Lung microvascular endothelial cell (primary cell): Measurements from ENCODE around the gene GBP1. TPM values are rescaled to one million over a fixed set of nuclear protein-coding genes. Genes with fewer than 3 reads are reported as not detected.
A peak's percentile ranks its signal among the peaks of the same experiment; 100 is the strongest.
"Not testable (repeated sequence)": the region's sequence is repeated elsewhere in the genome, so short reads cannot be mapped to it uniquely, and the experiment has no call there.

ENCODE experiments used
- DNase-seq, 2 donors: peaks; one replicate each; pipeline versions ENCODE4 v3.0.0 to v3.0.0-alpha.2; 2010; ENCODE audit warnings: low read depth in 2 of 2
- total RNA-seq: library from RNA; depleted of rRNA; stranded (reverse); fragments of >200 nt; gene quantifications from 2 replicates; pipeline ENCODE4 v1.2.1, GENCODE V29; 2014

GBP1 gene
- total RNA-seq = 6.0 and 7.4 TPM in 2 replicates

GRCh38 chr1:89065079-89065868 lies at the start of gene GBP1:
Gene GBP1, minus strand, starts transcription at chr1:89065208. Its CDS starts 1,974 bp downstream, at chr1:89063234.
- peak; percentile 84 to 87 for DNase-seq

GRCh38 chr1:89114662-89115061 lies 49.7 kb upstream of the GBP1 start:
- DNase-seq = no peak

- DNase-seq = no peak
These were observed 48.0 kb upstream of the GBP1 start for GRCh38 chr1:89112871-89113613.

- DNase-seq = no peak
These were observed 39.7 kb upstream of the GBP1 start for GRCh38 chr1:89104687-89105086.

- no peak for DNase-seq
These were observed 39.1 kb upstream of the GBP1 start for GRCh38 chr1:89104147-89104546.

GRCh38 chr1:89102021-89102420 lies 37.0 kb upstream of the GBP1 start:
- no peak for DNase-seq

GRCh38 chr1:89100412-89100811 lies 35.4 kb upstream of the GBP1 start:
- no peak for DNase-seq

GRCh38 chr1:89098857-89099256 lies 33.8 kb upstream of the GBP1 start:
- DNase-seq = no peak

- no peak for DNase-seq
These were observed 30.7 kb upstream of the GBP1 start for GRCh38 chr1:89095737-89096136.

GRCh38 chr1:89089962-89090361 lies 25.0 kb upstream of the GBP1 start:
- no peak for DNase-seq

GRCh38 chr1:89088572-89088971 lies 23.6 kb upstream of the GBP1 start:
- DNase-seq = no peak

- no peak for DNase-seq
These were observed 22.2 kb upstream of the GBP1 start for GRCh38 chr1:89087241-89087640.

- DNase-seq = peak in 1 of 2 donors; percentile 77
These were observed 20.8 kb upstream of the GBP1 start for GRCh38 chr1:89085781-89086180.

- DNase-seq = peak in 1 of 2 donors; percentile 57
These were observed 16.0 kb upstream of the GBP1 start for GRCh38 chr1:89081005-89081404.

- DNase-seq = not testable (repeated sequence)
These were observed 15.1 kb upstream of the GBP1 start for GRCh38 chr1:89080068-89080467.

GRCh38 chr1:89072466-89073065 lies 7.6 kb upstream of the GBP1 start:
- not testable (repeated sequence) for DNase-seq

GRCh38 chr1:89070509-89070908 lies 5.5 kb upstream of the GBP1 start:
- DNase-seq = peak; percentile 8 to 22

GRCh38 chr1:89069951-89070350 lies 4.9 kb upstream of the GBP1 start:
- peak; percentile 29 to 44 for DNase-seq

- DNase-seq = no peak
These were observed 3.3 kb upstream of the GBP1 start for GRCh38 chr1:89068291-89068690.

- peak; percentile 8 to 20 for DNase-seq
These were observed 376 bp downstream of the GBP1 start for GRCh38 chr1:89064632-89065031.

- no peak for DNase-seq
These were observed 1.9 kb downstream of the GBP1 start for GRCh38 chr1:89063094-89063493.

GRCh38 chr1:89060091-89060490 lies 4.9 kb downstream of the GBP1 start:
- DNase-seq = no peak
